Activated CD4-positive, CD25-positive, alpha-beta regulatory T cell treated with anti-CD3 and anti-CD28 coated beads, Interleukin-2, amount 50 U/mL, for 72 hours (primary cell): ENCODE data around the gene MSMB.
A peak's percentile ranks its signal among the peaks of the same experiment; 100 is the strongest.

ENCODE experiments used
- DNase-seq: peaks from one replicate; pipeline ENCODE4 v3.0.0; 2021

Gene MSMB

DNA sequence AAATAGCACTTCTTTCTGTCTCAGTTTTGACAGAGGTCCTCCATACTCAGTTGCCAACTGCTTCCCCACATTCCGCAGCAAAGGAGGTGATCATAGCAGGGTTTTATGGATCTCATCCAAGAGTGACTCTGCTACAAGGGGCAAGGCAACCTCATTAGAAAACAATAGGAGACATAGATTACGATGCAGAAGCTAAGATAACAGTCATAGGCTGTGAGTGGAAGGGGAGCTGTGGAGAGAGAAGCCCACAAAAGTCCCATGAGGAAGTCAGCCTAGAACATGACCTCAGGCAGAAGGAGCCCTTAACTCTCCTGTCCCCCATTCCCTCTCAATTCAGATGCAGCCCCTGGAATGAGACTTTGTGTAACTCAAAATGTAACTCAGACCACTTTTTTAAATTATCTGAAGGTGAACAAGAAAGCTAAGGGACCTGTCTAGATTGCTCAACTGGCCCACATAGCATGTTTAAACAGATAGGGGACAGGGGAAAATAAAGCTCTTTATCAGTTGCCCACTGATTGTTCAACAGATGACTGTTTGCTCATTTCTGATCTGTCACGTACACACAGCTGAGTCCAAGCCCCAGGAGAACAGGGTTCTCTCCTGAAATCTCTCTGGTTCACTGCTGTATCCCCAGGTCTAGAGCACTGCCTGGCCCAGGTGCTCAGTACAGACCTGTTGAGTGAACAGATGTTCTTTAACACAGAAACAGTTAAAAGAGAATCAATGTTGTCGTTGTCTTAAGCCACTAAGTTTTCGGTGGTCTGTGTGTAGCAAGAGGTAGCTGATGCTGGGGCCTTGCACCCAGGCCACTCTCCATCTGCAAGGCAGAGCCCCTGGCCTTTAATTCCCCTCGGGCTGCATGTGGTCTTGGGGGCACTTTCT is 14.2 kb downstream of the MSMB start:
- no peak for DNase-seq

DNA sequence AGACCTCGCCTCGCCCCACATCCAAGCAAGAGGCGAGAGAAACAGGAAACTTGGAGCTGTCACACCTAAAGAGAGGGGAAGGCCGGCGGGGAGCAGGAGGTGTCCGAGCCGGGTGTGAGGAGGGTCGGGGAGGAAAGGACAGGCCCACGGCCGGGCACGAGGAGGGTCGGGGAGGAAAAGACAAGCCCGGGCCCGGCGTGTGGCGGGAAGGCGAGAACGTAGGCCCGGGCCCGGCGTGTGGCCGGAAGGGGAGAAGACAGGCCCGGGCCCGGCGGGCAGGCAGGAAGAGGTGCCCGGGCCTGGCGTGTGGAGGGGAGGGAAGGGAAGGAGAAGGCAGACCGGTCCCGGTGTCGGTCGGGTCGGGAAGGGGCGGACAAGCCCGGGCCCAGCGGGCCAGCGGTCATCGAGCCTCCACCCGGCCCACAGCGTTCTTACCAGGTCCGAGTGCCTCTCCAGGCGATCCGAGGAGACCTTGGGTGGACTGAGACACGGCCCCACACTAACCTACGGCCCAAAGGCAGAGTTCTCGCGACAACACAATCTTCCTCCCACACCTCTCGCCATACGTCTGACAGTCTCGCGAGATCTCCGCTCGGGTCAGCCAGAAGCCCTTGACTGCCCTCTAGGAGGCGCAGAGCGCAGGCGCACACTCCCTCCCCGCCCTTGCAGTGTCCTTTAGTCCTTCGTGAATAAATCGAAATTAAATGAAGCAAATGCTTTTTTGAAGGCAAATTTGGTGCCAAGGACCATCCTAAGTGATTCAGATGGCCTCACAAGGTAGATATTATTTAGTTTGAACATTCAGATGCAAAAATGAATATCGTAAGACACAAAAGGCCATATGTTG is 15.8 kb downstream of the MSMB start, which contains the start of gene NCOA4:
Gene NCOA4 (minus strand): TSS at position 533 of the 847 bp plus-strand sequence. CDS start 13,943 bp downstream, outside the sequence.
- DNase-seq, result peak; percentile 93

DNA sequence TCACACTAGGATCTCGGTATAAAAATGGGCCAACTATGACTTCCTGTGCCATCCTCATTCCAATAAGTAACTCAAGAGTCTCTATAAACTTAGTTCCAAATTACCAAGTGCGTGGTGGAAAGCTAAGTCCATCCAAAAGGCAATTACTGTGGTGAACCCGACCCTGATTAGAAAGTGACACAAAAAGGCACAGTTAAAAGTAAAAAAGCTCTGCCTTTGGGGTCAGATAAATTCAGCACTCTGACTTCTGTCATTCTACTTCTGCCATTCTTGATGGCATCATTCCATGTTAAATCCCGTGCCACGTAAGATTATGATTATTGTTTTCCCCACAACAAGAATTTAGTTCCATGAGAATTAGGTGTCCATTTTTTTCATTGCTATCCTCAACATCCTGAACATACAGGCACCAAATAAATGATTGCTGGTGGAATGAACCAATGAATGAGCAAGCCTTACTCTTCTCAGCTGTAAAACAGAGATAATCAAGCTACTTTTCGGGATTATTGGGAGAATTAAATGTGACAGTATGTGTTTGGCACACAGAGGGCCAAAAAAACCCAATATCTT is 16.5 kb downstream of the MSMB start:
- DNase-seq, result no peak

DNA sequence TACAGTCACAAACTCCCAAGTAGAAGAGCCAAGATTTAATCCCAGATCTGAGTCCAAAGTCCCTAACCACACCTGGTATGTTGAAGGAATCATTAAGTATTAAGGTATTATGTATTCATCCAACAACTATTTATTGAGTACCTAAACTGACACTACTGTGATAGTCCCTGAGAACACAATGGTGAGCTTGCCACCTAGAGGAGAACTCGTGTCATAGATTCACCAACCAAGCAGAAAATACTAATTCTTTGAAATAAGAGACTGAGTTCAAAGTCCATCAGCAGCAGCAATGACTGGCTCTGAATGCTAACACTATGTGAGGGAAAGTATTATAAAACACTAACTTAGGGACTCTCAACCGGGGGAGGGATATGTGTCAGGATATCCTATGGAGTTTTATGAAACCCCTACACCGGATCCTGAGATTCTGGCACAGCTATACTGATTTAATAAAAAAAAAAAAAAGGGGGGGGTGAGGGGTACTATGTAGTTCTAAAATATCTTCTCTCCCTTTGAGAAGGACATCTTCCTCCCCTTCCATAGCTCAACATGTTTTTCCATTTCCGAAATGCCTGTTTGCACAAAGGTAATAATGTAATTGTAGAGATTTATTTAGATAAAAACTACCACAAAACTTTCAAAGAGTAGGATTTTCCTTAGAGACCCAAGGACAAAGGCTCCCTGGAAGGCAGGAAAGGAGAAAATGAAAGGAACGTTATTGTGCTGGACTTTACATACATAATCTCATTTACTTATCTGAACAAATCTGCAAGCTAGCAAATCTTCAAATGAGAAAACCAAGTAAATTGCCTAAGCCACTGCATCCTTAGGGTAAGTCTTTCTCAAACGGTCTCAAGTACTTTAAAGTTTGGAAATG is 17.2 kb downstream of the MSMB start:
- no peak for DNase-seq

DNA sequence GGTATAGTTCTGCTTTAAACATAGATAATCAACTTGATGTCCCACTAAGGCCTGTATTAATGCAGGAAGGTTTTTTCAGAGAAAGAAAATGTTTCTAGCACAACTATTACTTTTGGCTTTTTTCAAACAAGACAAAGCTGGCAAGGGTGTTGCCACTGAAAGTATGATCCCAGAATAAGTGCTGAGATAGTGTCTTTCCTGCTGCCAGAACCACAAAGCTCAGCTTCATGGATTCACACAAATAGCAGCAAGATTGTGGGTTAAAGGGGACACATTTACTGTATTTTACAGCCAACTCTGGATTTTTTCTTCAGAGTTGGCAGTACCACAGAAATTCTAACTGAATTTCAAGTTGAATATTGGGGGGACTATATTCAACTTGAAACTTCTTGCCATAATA is 20.0 kb downstream of the MSMB start:
- no peak for DNase-seq

DNA sequence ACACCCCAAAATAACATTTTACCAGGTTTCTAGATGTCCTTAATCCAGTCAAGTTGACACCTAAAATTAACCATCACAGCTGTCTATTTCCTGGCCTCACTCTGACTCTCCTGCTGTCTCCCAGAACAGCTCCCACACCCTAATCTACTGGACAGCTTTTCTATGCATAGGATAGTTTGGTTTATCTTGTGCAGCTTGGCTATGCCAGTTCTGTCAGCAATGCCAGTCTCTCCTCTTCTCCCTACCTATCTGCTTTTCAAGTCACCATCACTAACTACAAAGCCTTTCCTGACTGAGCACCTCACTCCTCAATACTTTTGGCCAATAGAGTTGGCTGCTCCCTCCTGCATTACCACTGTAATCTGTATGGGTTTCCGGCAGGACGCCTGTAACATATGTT is 20.7 kb downstream of the MSMB start:
- DNase-seq, result no peak

DNA sequence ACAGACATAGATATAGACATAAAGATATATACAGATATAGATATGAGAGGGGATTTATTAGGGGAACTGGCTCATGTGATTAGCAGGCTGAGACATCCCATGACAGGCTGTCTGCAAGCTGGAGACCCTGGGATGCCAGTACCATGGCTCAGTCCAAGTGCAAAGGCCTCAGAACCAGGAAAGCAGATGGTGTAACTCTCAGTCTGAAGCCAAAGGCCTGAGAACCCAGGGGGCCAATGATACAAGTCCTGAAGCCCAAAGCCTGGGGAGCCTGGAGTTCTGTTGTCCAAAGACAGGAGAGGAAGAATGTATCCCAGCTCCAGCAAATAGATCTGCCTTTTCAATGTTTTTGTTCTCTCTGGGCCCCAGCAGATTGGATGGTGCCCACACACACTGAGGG is 21.1 kb downstream of the MSMB start:
- no peak for DNase-seq

DNA sequence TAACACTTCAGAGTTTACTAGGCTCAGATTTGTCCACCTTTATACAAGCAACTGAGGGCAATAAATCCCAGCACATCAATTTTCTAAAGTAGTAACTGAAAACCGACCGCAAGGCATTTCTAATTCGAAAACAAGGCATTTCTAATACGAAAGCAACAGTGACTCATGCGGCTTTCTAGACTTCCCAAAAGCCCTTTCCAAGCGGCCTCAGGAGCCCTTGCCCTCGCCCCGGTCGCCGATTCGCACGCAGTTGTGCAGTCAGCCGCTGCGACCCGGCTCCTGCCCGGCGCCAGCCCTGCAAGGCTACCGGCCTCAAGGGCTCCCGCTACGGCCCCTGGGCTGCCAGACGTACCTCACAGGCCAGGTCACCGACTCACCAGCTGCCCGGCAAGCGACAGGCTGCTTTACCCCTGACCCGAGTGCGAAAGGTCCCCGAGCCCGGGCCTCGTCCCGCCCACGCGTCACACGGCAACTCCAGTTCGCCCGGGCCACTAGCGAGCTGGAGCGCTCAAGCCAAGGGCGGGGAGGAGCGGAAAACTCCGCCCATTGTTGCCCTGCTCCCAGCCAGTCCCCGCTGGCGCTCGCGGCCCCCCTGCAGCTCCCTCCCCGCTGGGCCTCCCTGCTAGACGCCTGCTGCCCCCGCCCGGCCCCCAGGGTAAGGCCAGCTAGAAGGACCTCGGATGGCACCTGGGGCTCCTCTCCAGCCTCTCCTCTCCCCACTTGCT is 22.9 kb downstream of the MSMB start:
- peak; percentile 82 for DNase-seq

DNA sequence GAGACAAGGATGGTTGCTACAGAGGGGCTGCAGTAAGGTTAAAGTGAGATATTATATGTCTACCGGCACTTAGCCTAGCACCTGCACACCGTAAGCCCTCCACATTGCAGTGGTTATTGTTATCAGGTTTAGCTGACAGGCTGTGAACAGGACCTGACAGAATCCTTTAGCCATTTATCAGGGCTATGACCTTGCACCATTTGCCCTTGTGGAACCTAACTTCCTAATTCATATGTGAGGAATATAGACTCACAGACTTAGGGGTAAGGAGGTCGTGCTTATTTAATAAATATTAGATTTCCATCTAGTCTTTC is 25.8 kb downstream of the MSMB start:
- no peak for DNase-seq

DNA sequence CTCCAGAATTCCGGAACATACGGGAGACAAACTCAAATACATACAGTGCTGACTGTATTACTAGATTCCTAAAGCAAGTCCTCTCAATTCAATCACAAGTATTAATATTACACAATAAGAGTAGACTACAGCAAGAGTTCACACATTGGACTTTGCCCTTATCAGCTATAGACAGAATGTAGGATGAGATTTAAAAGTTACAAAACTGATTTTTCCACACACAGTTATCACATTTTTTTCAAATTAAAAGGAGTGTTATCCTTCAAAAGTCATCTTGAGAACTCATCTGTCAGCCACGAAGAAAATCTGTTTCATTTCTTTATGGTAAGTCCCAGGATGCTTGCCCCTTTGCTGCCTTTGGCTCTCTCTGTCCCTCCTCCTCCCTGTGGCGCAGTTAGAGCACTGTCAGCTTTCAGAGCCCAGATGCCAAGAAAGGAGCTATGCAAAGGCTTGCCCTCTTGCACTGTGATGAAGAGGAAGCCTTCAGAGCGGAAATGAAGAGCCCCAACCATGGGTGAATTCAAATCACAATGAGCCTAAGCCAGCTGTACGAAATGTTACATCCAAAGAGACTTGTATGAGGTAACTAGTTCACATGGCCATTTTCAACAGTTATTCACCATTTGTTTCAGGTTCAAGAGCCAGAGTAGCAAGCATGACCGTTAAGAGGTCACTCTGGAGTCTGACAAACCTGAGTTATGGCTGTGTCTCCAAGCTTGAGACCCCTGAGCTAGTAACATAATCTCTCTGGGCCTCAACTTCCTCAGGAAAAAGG is 26.3 kb downstream of the MSMB start:
- no peak for DNase-seq

DNA sequence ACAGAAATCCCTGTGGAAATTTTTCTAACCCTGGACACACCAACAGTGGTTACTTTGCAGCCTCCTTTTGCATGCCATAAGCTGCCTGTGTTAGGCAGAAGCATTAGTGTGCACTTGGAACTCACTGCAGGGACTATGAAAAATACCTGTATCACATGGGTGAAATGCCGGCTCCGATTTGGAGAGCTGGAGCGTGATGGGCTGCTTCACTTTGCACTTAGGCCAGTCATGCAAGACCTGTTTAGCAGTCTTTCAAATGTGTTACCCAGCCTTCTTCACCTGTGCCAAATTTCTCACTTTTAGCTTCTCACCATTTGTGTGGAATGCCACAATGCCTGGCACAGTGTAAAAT is 26.9 kb downstream of the MSMB start:
- DNase-seq, result no peak

DNA sequence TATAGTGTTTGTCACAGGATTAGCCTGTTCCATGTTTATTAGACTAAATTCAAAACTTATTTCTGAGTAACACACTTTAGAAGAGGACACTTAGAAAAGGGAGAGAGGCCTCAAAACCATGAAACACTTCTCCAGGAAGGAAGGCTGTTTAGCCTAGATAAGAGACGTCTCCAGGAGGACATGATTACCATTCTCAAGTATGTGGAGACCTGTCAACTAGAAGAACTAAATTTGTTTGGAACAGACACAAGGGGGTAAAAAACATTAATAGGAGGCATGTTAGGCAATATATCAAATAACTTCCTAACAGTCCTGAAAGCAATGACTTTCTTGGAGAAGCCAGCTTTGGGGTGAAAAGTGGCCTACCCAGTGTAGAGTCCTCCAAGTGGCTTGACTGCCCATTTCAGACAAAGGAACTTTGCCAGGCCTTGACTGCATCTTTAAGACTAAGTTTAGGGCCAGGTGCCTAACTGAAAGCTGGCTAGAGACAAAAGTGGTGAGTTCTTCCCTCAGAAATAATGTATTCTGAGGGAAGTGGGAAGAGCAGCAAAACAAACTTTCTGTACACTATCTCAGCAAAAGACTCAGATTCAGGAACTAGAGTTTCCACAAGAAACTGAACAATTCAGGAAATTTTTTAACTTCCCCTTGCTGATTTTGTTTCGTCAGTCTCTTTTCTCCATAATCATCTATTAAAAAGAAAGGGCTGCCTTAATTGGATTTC is 27.5 kb downstream of the MSMB start:
- no peak for DNase-seq

DNA sequence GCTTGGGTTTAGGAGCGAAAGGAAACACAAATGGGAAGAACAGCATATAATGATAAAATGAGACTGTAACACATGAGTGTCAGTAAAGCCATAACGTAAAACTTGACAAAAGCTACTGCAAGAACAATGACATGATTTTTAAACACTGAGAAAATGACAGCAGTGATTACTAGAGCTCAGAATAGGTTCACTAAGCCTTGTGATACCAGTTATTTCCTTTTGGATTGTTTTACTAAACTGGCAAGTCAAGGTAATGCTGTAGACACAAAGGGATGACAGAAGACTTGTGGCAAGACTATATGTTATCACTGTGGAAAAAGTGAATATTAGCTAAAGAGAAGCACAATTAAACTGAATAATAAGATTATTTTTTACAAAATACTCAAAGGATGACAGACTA is 28.3 kb downstream of the MSMB start:
- no peak for DNase-seq

DNA sequence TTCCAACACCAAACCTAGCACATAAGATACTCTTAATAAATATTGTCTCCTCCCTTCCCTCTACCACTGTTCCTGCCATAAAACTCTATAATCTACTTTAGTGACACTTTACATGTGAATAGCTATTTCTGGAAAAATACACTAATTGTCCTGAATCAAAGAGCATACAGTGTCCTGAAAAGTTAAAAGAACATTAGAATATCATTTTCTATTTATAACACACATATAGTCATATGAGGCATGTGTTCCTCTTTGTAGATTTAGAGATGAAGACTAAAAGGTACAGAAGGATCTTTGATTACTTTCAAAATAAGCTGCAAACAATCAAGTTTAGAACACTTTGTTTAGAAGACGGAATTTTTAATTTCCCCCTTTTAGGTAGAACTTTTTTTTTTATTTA is 29.3 kb downstream of the MSMB start:
- no peak for DNase-seq

DNA sequence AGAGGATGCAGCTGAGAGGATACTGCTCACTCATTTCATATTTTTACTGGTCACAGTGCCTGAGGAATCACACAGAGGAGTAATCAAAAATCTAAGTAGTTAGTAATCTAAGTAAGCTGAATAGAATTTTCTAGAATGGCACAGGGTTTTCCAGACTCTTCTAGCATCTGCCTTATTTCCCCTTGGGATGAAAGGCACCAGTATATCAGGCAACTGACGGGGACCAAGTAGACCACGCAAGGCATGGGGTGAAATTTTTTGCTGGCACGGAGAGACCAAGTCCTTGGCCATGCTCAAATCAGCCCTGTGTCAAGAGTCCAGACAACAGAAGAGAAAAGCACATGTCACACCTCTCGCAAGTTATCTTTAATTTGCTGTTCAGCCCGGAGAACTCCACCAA is 29.9 kb downstream of the MSMB start:
- DNase-seq, result no peak

DNA sequence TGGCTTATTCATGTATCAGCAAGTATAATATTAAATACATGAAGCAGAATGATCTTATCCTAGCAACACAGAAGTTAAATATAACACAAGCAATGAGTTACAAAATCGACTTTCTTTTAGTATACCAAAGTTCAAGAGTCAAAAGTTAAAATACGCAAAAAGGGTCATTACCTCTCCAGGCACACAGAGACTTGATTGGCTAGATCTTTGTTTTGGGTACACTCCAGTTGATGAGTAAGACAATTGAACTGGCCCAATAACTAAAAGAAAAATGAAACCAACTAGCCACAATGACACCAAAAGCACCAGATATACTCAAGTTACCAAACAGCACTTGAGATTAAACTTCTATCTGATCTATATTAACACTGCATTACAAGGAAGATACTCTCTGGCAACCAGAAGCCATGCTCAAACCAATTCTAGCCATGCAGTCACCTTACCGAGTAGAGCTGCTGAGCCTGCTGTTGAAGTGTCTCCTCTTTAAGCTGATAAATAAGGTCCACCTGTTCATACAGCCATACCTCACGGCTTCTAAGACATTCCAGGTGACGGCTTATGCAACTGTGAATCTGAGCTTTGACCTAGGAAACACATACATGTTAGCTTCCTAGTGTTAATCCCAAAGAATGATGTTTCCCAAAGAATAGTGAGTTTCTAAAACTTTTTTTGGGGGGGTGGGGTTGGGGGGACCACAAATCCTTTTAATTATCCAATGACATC is 31.2 kb downstream of the MSMB start:
- DNase-seq, result no peak

DNA sequence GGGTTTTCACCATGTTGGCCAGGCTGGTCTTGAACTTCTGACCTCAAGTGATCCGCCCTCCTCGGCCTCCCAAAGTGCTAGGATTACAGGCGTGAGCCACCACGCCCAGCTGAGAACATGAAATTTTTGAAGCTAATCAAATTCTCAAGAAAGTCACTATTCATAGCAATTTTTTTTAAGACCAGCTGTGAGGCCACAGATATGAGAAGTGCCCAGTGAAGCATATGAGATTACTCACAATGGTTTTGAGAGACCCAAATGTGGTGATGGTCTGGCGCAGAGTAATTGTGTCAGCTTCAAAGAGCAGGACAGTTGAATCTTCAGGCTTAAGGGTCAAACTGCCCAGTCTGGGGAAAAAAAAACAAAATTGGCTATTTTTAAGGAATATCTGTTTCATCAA is 31.9 kb downstream of the MSMB start:
- DNase-seq, result no peak

DNA sequence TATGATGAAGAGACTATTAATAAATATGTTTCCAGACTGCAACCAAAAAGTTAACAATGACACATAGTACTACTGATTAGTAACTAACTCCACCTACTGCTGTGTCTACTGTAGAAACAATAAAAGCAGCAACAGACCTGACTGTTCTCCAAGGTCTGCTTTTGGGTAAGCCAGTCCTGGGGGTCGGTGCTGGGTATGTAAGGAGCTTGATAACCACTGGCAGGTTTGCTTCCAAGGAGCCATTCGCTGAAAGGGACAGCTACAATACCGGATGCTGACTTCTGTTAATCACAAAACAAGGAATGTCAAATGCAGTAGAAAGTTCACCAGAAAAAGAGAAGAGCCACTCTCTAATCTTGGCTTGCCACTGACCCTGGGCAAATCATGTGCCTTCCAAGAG is 33.3 kb downstream of the MSMB start:
- DNase-seq, result no peak

DNA sequence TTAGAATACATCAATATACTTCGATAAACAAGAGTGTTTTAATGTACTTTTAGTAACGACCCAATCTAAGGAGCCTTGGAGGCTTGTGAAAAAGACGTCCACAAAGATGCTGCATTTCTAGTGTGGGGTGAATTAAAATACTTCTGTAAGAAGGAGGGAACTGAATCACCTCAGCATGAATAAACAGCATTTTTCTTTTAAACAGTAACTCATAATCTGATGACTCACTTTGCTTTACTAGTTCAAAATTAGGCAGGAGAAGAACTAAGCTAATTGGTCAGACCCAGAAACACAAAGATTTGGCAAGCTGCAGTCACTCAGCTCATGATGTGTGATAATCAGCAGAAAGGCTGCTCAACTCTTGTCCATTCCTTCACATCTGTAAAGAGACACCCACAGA is 39.9 kb downstream of the MSMB start:
- no peak for DNase-seq

DNA sequence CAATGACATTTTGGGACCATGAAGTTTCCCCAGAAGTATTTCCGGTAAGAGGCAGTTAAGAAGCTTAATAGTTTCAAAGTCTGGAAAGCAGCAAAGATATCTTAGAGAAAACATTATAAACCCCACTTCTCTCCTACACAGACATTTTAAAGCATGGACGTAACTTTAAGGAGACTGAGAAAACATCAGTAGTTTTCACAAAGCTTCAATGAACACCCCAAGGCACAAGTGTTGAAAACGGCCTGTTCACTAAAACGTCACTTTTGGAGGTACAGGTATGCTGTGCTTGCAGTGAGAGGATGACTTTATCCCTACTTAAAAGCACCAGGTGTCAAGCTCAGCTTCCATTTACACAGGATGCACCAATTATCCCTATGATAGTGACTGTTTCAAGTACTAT is 40.7 kb downstream of the MSMB start:
- no peak for DNase-seq
